Measurements from ENCODE around the gene CYTH3. TPM values are rescaled to one million over a fixed set of nuclear protein-coding genes. Genes with fewer than 3 reads are reported as not detected.

Gene CYTH3
- total and polyA plus RNA-seq, 2 experiments from 2014 or later: 34.2 to 47.1 TPM

GRCh38 chr7:6147627-6148026, 124.8 kb downstream of the CYTH3 start:
- H3K9me3 ChIP-seq (ENCODE audit: low read depth): no peaks in the 10 kb centered on the region
- H3K9me2 ChIP-seq (ENCODE audit: insufficient read depth): no peaks in the 10 kb centered on the region
- peaks cover 60% of the 10 kb centered on the region; the same call in 1 of the 2 replicates for H3K36me3 ChIP-seq (ENCODE audit: low read depth)
- H4K20me1 ChIP-seq (ENCODE audit: insufficient read depth): no peaks in the 10 kb centered on the region
- H3K4me1 ChIP-seq (ENCODE audit: insufficient read depth): no peaks in the 10 kb centered on the region
- H3F3A ChIP-seq (ENCODE audit: insufficient read depth): no peaks in the 10 kb centered on the region
- H3K9ac ChIP-seq: no peak overlapping the region
- 98 to 99% methylated on average over 8 of the region's 8 CpGs for WGBS, 2 experiments (ENCODE audit: low coverage in 1 of 2, low lambda C conversion rate in 2 of 2, missing lambda C conversion rate in 2 of 2)
- no peak overlapping the region for H3K4me3 ChIP-seq
- no peaks in the 10 kb centered on the region for H3K79me2 ChIP-seq (ENCODE audit: insufficient read depth)
- H3K27ac ChIP-seq: no peak overlapping the region
- no peaks in the 10 kb centered on the region for H3K27me3 ChIP-seq (replicated peaks; ENCODE audit: insufficient read depth)
- no peak overlapping the region for H2AFZ ChIP-seq
- in situ Hi-C loops (cut with MboI): no loop called here
- H3K4me2 ChIP-seq (ENCODE audit: unreplicated experiment): no peak overlapping the region
- no peak for DNase-seq
- no peak for TF ChIP-seq EZH2 (IDR thresholded peaks at IDR 0.05; ENCODE audit: insufficient read depth, poor library complexity, severe bottlenecking)
- no peak for TF ChIP-seq EZH2phosphoT487 (IDR thresholded peaks at IDR 0.05; ENCODE audit: insufficient read depth, low read depth)

GRCh38 chr7:6146666-6147065, 125.8 kb downstream of the CYTH3 start:
- in situ Hi-C loops (cut with MboI): no loop called here
- Histone ChIP-seq H3K27ac (no peak overlapping the region), H3K9ac (no peak overlapping the region), H2AFZ (no peak overlapping the region), H3K27me3 (replicated peaks; ENCODE audit: insufficient read depth) (no peaks in the 10 kb centered on the region), H3K79me2 (ENCODE audit: insufficient read depth) (no peaks in the 10 kb centered on the region; the same call in 1 of the 2 replicates), H3K4me1 (ENCODE audit: insufficient read depth) (no peaks in the 10 kb centered on the region), H4K20me1 (ENCODE audit: insufficient read depth) (no peaks in the 10 kb centered on the region), H3K9me3 (ENCODE audit: low read depth) (no peaks in the 10 kb centered on the region), H3K4me2 (ENCODE audit: unreplicated experiment) (no peak overlapping the region), H3K36me3 (ENCODE audit: low read depth) (peaks cover 57% of the 10 kb centered on the region; the same call in 1 of the 2 replicates), H3K9me2 (ENCODE audit: insufficient read depth) (no peaks in the 10 kb centered on the region), H3K4me3 (no peak overlapping the region), H3F3A (ENCODE audit: insufficient read depth) (no peaks in the 10 kb centered on the region)
- DNase-seq: no peak
- 94 to 99% methylated on average over 8 of the region's 8 CpGs for WGBS, 2 experiments (ENCODE audit: low coverage in 1 of 2, low lambda C conversion rate in 2 of 2, missing lambda C conversion rate in 2 of 2)
- TF ChIP-seq EZH2 (IDR thresholded peaks at IDR 0.05; ENCODE audit: insufficient read depth, poor library complexity, severe bottlenecking) (no peak), EZH2phosphoT487 (IDR thresholded peaks at IDR 0.05; ENCODE audit: insufficient read depth, low read depth) (no peak)

- in situ Hi-C loops (cut with MboI): no loop called here
- no peaks in the 10 kb centered on the region for H3K27me3 ChIP-seq (replicated peaks; ENCODE audit: insufficient read depth)
- no peak overlapping the region for H3K27ac ChIP-seq
- no peaks in the 10 kb centered on the region for H3F3A ChIP-seq (ENCODE audit: insufficient read depth)
- 92 to 93% methylated on average over 8 of the region's 8 CpGs for WGBS, 2 experiments (ENCODE audit: low coverage in 1 of 2, low lambda C conversion rate in 2 of 2, missing lambda C conversion rate in 2 of 2)
- no peak overlapping the region for H3K4me2 ChIP-seq (ENCODE audit: unreplicated experiment)
- TF ChIP-seq EZH2 (IDR thresholded peaks at IDR 0.05; ENCODE audit: insufficient read depth, poor library complexity, severe bottlenecking) (no peak), EZH2phosphoT487 (IDR thresholded peaks at IDR 0.05; ENCODE audit: insufficient read depth, low read depth) (no peak)
- H4K20me1 ChIP-seq (ENCODE audit: insufficient read depth): no peaks in the 10 kb centered on the region
- H3K9me2 ChIP-seq (ENCODE audit: insufficient read depth): no peaks in the 10 kb centered on the region
- no peak overlapping the region for H3K4me3 ChIP-seq
- H3K4me1 ChIP-seq (ENCODE audit: insufficient read depth): no peaks in the 10 kb centered on the region
- H3K9ac ChIP-seq: no peak overlapping the region
- H3K9me3 ChIP-seq (ENCODE audit: low read depth): no peaks in the 10 kb centered on the region
- H3K36me3 ChIP-seq (ENCODE audit: low read depth): peaks cover 49% of the 10 kb centered on the region
- DNase-seq: no peak
- H3K79me2 ChIP-seq (ENCODE audit: insufficient read depth): no peaks in the 10 kb centered on the region; the same call in 1 of the 2 replicates
- no peak overlapping the region for H2AFZ ChIP-seq
Measured at GRCh38 chr7:6143997-6144396, 128.4 kb downstream of the CYTH3 start.

- Histone ChIP-seq H3K9me2 (ENCODE audit: insufficient read depth) (no peaks in the 10 kb centered on the region), H4K20me1 (ENCODE audit: insufficient read depth) (no peaks in the 10 kb centered on the region), H3K9ac (no peak overlapping the region), H3K4me3 (no peak overlapping the region), H3K4me2 (ENCODE audit: unreplicated experiment) (no peak overlapping the region), H2AFZ (no peak overlapping the region), H3K27me3 (replicated peaks; ENCODE audit: insufficient read depth) (no peaks in the 10 kb centered on the region), H3K36me3 (ENCODE audit: low read depth) (peaks cover 40% of the 10 kb centered on the region), H3K9me3 (ENCODE audit: low read depth) (no peaks in the 10 kb centered on the region), H3F3A (ENCODE audit: insufficient read depth) (no peaks in the 10 kb centered on the region; the same call in 1 of the 2 replicates), H3K4me1 (ENCODE audit: insufficient read depth) (no peaks in the 10 kb centered on the region), H3K27ac (no peak overlapping the region), H3K79me2 (ENCODE audit: insufficient read depth) (no peaks in the 10 kb centered on the region; the same call in 1 of the 2 replicates)
- TF ChIP-seq EZH2 (IDR thresholded peaks at IDR 0.05; ENCODE audit: insufficient read depth, poor library complexity, severe bottlenecking) (no peak), EZH2phosphoT487 (IDR thresholded peaks at IDR 0.05; ENCODE audit: insufficient read depth, low read depth) (no peak)
- in situ Hi-C loops (cut with MboI): no loop called here
- 97 to 98% methylated on average over 16 of the region's 16 CpGs for WGBS, 2 experiments (ENCODE audit: low coverage in 1 of 2, low lambda C conversion rate in 2 of 2, missing lambda C conversion rate in 2 of 2)
- DNase-seq: no peak
Measured at GRCh38 chr7:6142871-6143380, 129.5 kb downstream of the CYTH3 start.

Measured in GM23248 (cell line).